Stimulated activated CD8-positive, alpha-beta memory T cell treated with anti-CD3 and anti-CD28 coated beads, Interleukin-4, amount 100 ng/mL, for 1 hour (primary cell): ENCODE data around the gene RHBDF2.

Source experiments
- DNase-seq, 2 donors: peaks; one replicate each; pipeline ENCODE4 v3.0.0-alpha.2; 2020; ENCODE audit warnings: low read depth in 2 of 2, low spot score in 1 of 2

Gene RHBDF2

GRCh38 chr17:76440751-76441362 is 60.4 kb downstream of the RHBDF2 start:
- DNase-seq = no peak

GRCh38 chr17:76439314-76439928 is 61.8 kb downstream of the RHBDF2 start:
- no peak for DNase-seq

- DNase-seq = no peak
Measured at GRCh38 chr17:76438906-76439305, 62.3 kb downstream of the RHBDF2 start.

- DNase-seq = no peak
Measured at GRCh38 chr17:76437467-76438402, 63.5 kb downstream of the RHBDF2 start.

- DNase-seq = no peak
Measured at GRCh38 chr17:76435751-76436150, 65.5 kb downstream of the RHBDF2 start.

GRCh38 chr17:76434870-76435269 is 66.4 kb downstream of the RHBDF2 start:
- DNase-seq = no peak

GRCh38 chr17:76433693-76434092 is 67.5 kb downstream of the RHBDF2 start:
- DNase-seq = no peak

- DNase-seq = no peak
Measured at GRCh38 chr17:76432712-76433336, 68.4 kb downstream of the RHBDF2 start.

- no peak for DNase-seq
Measured at GRCh38 chr17:76432004-76432403, 69.2 kb downstream of the RHBDF2 start.

GRCh38 chr17:76431509-76431908 is 69.7 kb downstream of the RHBDF2 start:
- DNase-seq = no peak

GRCh38 chr17:76428511-76428910 is 72.7 kb downstream of the RHBDF2 start:
- DNase-seq = no peak

- no peak for DNase-seq
Measured at GRCh38 chr17:76427501-76428231, 73.6 kb downstream of the RHBDF2 start.

- no peak for DNase-seq
Measured at GRCh38 chr17:76426853-76427252, 74.4 kb downstream of the RHBDF2 start.

GRCh38 chr17:76422860-76423259 is 78.4 kb downstream of the RHBDF2 start:
- DNase-seq = no peak

GRCh38 chr17:76422406-76422805 is 78.8 kb downstream of the RHBDF2 start:
- DNase-seq = no peak

GRCh38 chr17:76421044-76421407 is 80.2 kb downstream of the RHBDF2 start:
- DNase-seq = no peak
